ENCODE data around the gene VIPR2. TPM values are rescaled to one million over a fixed set of nuclear protein-coding genes. Genes with fewer than 3 reads are reported as not detected.

VIPR2 gene
- total RNA-seq, 4 donors from 2014 or later, result 1.8 to 3.7 (median 2.7) TPM

- no peaks in the 10 kb centered on the region for H3K36me3 ChIP-seq
- H3K9me3 ChIP-seq, result no peaks in the 10 kb centered on the region
- peaks cover 16% of the 10 kb centered on the region for H3K27me3 ChIP-seq
- H3K4me1 ChIP-seq, result peaks cover 0 to 20% (median 8%) of the 10 kb centered on the region in 4 donors
- TF ChIP-seq POLR2A (IDR thresholded peaks at IDR 0.05) (no peak), POLR2AphosphoS5 (IDR thresholded peaks at IDR 0.05) (no peak), EP300 (IDR thresholded peaks at IDR 0.05; ENCODE audit: low read depth) (no peak), CTCF (IDR thresholded peaks at IDR 0.05) (no peak)
- 52 to 53% methylated on average over 12 to 22 of the region's 22 CpGs for WGBS, 2 donors (ENCODE audit: low coverage in 1 of 2)
- H3K27ac ChIP-seq, result no peak overlapping the region
- peak; percentile 5 for DNase-seq
- no peak overlapping the region for H3K4me3 ChIP-seq
- intact Hi-C loops (cut with DNase I; ENCODE audit: low total_unique reads) (no loop called here), in situ Hi-C loops (cut with MboI; ENCODE audit: low pct_ligation_motif_present in 1 of 4, low pct_unique_long_range_greater_than_20kb in 1 of 4, low sequenced_read_pairs in 3 of 4) (no loop called here)
These were observed 117.4 kb downstream of the VIPR2 start for GRCh38 chr7:159027056-159027788.

- no peak for TF ChIP-seq CTCF (IDR thresholded peaks at IDR 0.05)
- no peak for TF ChIP-seq POLR2AphosphoS5 (IDR thresholded peaks at IDR 0.05)
- no peak for TF ChIP-seq POLR2A (IDR thresholded peaks at IDR 0.05)
- no peak for TF ChIP-seq EP300 (IDR thresholded peaks at IDR 0.05; ENCODE audit: low read depth)
- DNase-seq, result peak; percentile 7
- H3K36me3 ChIP-seq, result no peaks in the 10 kb centered on the region
- intact Hi-C loops (cut with DNase I; ENCODE audit: low total_unique reads) (no loop called here), in situ Hi-C loops (cut with MboI; ENCODE audit: low pct_ligation_motif_present in 1 of 4, low pct_unique_long_range_greater_than_20kb in 1 of 4, low sequenced_read_pairs in 3 of 4) (no loop called here)
- H3K4me1 ChIP-seq, result peaks cover 0 to 20% (median 8%) of the 10 kb centered on the region in 4 donors
- no peaks in the 10 kb centered on the region for H3K9me3 ChIP-seq
- H3K27me3 ChIP-seq, result peaks cover 13% of the 10 kb centered on the region
- WGBS, 2 donors (ENCODE audit: low coverage in 1 of 2), result 60 to 69% methylated on average over 21 to 33 of the region's 33 CpGs
- H3K4me3 ChIP-seq, result no peak overlapping the region
- no peak overlapping the region for H3K27ac ChIP-seq
These were observed 118.2 kb downstream of the VIPR2 start for GRCh38 chr7:159026271-159027055.

- Histone ChIP-seq H3K9me3 (no peaks in the 10 kb centered on the region), H3K27me3 (peaks cover 6% of the 10 kb centered on the region), H3K27ac (no peak overlapping the region), H3K4me1 (peaks cover 0 to 8% (median 3%) of the 10 kb centered on the region in 4 donors), H3K4me3 (no peak overlapping the region), H3K36me3 (no peaks in the 10 kb centered on the region)
- 78 to 96% methylated on average over 8 to 20 of the region's 20 CpGs for WGBS, 2 donors (ENCODE audit: low coverage in 1 of 2)
- TF ChIP-seq POLR2AphosphoS5 (IDR thresholded peaks at IDR 0.05), result no peak
- no peak for TF ChIP-seq CTCF (IDR thresholded peaks at IDR 0.05)
- TF ChIP-seq EP300 (IDR thresholded peaks at IDR 0.05; ENCODE audit: low read depth), result no peak
- TF ChIP-seq POLR2A (IDR thresholded peaks at IDR 0.05), result no peak
- in situ Hi-C loops (cut with MboI; ENCODE audit: low pct_ligation_motif_present in 1 of 4, low pct_unique_long_range_greater_than_20kb in 1 of 4, low sequenced_read_pairs in 3 of 4), result no loop called here
- DNase-seq, result peak; percentile 4
- intact Hi-C loops (cut with DNase I; ENCODE audit: low total_unique reads), result no loop called here
These were observed 119.4 kb downstream of the VIPR2 start for GRCh38 chr7:159025161-159025779.
